DOHH2 (cell line): Measurements from ENCODE around the gene DHRS7C.

Source experiments
- CTCF ChIP-seq: fragments of 200-600 bp; sonication (generic); IDR thresholded peaks from one replicate; pipeline ENCODE4 v1.5.1; 2014; ENCODE audit warnings: antibody characterized with exemption, mild to moderate bottlenecking, low read depth, low read length; ENCODE audit not compliant: poor library complexity, severe bottlenecking
- EZH2phosphoT487 ChIP-seq: fragments of 200-600 bp; sonication (generic); IDR thresholded peaks from 2 replicates; pipeline ENCODE4 v1.6.1; 2017; ENCODE audit warnings: borderline replicate concordance, mild to moderate bottlenecking, antibody characterized with exemption, low read length, moderate library complexity, mixed read lengths

DNA sequence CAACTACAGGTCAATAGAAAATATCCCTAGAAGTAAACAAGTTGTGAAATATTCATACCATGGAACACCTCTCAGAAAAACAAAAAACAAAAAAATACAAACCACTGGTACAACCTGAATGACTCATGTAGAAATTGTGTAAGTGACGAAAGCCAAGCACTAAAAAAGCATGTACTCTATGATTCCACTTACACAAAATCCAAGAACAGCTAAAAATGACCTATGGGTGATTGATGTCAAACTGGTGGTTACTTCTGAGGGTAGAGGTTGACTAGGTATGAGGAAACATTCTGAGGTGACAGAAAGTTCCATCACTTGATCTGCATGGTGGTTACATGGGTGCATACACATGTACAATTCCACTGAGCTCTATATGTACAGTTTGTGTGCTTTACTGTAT lies 31.1 kb downstream of the DHRS7C start:
- TF ChIP-seq CTCF (no peak), EZH2phosphoT487 (no peak)
